HG02840 (cell line): Measurements from ENCODE around the gene TNRC6B.
"Not testable (repeated sequence)": the region's sequence is repeated elsewhere in the genome, so short reads cannot be mapped to it uniquely, and the experiment has no call there.

ENCODE experiments used
- ATAC-seq: cut with Tn5 transposase; IDR thresholded peaks from one replicate; pipeline ENCODE4 v1.9.1; 2021; ENCODE audit warnings: mild to moderate bottlenecking, moderate library complexity, moderate number of reproducible peaks; ENCODE audit not compliant: unreplicated experiment, low FRiP score

TNRC6B gene

GRCh38 chr22:40177738-40178416 is at the start of gene TNRC6B:
Gene TNRC6B, plus strand, starts transcription at chr22:40177925. Its CDS starts 211 bp downstream, at chr22:40178136.
- peak; percentile 90 for ATAC-seq

GRCh38 chr22:40128989-40129388 is 48.7 kb upstream of the TNRC6B start:
- no peak for ATAC-seq

DNA sequence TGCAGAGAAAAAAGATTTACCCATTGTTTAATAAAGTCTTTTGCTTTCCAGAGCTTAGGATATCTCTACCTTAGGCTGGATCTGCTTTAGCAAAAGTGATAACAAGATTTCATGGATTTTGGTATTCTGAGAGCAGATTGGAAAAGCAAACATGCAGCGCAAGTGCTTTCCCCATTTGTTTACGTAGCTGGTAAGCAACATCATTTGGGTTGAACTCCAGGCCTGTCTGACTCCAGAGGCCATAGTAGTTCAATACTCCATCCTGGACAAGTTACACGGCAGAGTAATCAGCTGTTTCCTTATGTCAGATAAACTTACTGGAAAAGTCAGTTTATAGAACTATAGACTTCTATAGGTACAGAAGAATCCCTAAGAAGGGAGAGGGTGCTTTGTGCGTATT is 40.6 kb upstream of the TNRC6B start:
- ATAC-seq = no peak

DNA sequence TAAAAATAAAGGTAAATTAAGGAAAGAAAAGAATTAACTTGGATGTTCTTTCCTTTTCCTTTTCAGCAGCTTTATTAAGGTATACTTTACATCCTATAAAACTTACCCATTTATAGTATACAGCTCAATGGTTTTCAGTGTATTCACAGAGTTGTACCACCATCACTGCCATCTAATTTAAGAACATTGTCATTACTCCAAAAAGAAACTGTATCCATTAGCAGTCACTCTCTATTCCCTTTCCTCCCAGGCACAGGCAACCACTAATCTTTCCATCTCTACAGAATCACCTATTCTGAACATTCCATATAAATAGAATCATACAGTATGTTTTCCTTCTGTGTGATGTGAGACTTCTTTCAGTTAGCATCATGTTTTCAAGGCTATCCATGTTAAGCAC is 38.9 kb upstream of the TNRC6B start:
- ATAC-seq = no peak

DNA sequence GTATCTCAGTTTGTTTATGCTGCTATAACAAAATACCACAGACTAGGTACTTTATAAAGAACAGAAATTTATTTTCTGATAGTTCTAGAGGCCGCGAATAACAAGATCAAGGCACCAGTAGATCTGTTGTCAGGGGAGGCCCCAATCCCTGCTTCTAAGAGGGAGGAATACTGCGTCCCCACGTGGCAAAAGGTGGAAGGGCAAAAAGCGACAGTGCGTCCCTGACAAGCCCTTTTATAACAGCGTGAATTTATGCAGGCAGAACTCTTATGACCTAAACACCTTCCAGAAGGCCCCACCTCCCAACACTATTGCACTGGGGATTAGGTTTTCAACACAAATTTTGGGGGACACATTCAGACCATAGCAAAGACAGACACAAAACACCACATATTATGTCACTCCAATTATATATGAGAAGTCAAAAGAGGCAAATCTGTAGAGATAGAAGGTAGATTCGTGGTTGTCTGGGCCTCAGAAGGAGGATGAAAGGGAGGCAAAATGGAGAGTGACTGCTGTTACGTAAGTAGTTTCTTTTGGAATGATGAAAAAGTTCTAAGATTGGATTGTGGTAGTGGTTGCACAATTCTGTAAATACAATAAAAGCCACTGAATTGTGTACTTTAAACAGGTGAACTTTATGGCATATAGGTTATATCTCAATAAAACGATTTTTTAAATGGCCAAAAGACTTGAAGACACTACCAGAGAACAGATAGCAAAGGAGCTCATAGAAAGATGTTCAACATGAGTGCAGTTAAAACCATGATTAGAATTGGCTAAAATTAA is 30.1 kb upstream of the TNRC6B start:
- ATAC-seq = no peak

DNA sequence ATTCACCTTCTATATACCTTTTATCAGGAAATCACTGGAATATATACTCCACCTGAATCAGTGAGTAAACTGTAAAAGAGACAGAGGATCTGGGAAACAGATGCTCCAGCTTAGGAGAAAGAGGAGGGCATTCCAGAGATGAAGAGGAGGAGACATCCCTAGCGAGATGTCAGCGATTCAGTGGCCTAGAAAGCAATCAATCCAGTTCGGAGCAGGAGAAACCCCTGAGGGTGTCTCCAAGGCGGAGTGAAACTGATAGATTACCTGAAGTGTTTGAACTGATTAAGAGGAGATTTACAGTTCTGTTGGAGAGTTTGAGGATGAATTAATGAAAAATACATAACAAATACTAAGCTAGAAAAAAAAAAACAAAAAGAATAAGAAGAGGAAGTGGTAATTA is 24.5 kb upstream of the TNRC6B start:
- no peak for ATAC-seq

- ATAC-seq = no peak
These were observed 24.0 kb upstream of the TNRC6B start for GRCh38 chr22:40153705-40154104.

GRCh38 chr22:40156001-40156516 is 21.7 kb upstream of the TNRC6B start:
- no peak for ATAC-seq

- ATAC-seq = not testable (repeated sequence)
These were observed 21.0 kb upstream of the TNRC6B start for GRCh38 chr22:40156682-40157081.

DNA sequence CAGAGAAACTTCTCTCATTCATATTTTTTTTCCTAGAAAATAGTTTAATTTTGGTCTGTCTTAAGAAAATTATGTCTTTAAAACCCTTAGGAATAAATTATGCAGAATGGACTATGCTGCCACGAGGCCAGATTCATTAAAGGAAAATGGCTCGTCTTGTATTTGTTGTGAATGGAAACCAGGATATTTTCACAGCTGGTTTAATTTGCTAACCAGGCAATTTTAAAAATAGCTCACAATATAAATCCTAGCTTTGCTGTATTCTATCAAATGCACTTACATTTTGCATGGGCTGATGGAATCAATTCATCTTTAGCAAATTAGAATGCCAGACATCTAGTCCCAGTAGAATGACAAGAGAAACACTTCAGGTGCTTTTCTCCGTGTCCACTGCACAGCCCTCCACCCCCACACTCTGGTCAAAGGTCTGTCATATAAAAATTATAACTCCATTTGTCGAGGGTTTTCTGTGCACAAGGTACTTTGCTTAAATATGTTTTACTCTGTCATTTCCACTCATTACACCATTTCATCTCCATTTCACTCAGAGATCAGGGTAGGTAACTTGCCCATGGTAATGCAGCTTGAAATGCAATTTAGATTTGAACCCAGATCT is 20.3 kb upstream of the TNRC6B start:
- ATAC-seq = no peak

DNA sequence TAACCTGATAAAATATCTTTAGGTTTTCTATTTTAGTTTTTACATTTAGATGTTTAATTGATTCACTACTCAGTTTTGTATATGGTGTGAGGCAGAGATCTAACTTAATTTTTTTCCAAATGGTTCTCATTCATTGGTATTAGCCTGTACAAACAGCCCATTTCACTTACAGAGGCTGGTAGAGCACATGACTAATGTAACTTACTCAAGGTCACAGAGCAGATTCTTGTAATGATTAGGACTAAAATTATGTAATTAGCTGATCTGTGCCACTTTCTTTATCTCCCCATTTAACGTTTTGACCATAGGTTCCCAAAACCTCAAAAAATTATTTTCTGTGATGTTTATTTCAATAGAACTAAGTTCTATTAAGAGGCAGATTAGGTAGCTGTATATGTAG is 16.5 kb upstream of the TNRC6B start:
- no peak for ATAC-seq

DNA sequence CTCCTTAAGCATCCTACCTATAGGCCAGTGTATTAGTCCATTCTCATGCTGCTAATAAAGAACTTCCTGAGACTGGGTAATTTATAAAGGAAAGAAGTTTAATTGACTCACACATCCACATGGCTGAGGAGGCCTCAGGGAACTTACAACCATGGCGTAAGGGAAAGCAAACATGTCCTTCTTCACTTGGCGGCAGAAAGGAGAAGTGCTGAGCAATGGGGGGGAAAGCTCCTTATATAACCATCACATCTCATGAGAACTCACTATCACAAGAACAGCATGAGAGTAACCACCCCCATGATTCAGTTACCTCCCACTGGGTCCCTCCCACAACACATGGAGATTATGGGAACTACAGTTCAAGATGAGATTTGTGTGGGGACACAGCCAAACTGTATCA is 12.2 kb upstream of the TNRC6B start:
- ATAC-seq = not testable (repeated sequence)

DNA sequence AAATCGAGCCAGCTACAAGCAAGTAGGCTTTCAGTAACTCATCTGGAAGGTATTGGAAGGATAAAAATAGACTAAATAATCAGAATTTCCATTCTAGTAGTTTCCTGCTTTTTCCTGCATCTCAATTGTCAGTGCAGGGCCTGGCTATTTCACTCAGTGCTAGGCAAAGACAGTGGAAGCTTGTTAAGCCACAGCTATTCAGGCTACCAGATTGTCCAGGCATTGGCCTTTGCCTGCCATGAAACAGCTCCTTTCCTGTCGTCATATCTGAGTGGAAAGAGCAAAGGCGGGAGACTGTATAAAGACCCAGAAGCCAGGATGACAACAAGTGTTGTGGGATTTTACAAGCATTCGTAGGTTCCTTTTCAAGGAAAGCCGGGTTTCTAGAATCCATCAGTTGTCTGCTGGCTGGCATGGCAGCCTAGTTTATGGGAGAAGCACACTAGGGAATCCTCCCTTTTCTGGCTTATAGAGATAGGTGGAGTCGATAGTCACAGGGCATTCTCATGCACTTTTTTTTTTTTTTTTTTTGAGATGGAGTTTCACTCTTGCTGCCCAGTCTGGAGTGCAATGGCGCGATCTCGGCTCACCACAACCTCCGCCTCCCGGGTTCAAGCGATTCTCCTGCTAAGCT is 2.0 kb upstream of the TNRC6B start:
- ATAC-seq = no peak

DNA sequence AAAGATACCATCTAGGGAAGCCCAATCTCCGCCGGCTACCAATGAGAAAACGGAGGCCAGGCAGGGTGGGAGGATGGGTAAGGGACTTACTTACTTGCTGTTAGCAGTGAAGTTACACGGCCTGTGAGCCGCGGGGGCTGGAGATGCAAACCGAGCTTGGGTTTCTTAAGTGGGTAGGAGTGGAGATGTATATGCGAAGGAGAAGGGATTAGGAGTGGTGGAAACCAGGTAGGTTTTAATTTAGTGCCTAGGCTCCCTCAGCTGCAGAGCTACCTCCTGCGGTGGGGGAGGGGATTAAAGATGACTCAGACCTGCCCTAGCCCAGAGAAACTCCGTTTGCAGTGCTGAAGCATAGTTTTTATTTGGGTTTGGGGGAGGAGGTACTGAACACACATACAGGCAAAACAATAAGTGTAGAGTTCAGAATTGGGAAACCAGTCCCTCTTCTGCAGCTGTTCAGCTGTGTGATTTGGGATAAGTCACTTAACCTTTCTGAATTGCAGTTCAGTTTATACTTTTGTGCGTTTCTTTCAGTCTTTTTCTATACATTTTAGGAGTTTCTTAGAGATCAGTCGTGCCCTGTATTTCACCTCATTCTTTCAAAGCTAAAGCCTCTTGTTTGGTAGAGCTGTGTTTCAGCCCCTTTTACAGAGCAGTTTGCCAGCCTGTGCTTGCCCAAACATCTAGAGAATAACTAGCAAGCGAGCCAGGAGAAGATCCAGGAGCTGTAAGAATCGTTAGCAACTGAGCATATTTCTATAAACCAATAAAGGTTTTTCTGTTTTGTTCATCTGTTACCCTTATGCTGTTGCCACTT is 596 bp upstream of the TNRC6B start:
- peak; percentile 15 for ATAC-seq

DNA sequence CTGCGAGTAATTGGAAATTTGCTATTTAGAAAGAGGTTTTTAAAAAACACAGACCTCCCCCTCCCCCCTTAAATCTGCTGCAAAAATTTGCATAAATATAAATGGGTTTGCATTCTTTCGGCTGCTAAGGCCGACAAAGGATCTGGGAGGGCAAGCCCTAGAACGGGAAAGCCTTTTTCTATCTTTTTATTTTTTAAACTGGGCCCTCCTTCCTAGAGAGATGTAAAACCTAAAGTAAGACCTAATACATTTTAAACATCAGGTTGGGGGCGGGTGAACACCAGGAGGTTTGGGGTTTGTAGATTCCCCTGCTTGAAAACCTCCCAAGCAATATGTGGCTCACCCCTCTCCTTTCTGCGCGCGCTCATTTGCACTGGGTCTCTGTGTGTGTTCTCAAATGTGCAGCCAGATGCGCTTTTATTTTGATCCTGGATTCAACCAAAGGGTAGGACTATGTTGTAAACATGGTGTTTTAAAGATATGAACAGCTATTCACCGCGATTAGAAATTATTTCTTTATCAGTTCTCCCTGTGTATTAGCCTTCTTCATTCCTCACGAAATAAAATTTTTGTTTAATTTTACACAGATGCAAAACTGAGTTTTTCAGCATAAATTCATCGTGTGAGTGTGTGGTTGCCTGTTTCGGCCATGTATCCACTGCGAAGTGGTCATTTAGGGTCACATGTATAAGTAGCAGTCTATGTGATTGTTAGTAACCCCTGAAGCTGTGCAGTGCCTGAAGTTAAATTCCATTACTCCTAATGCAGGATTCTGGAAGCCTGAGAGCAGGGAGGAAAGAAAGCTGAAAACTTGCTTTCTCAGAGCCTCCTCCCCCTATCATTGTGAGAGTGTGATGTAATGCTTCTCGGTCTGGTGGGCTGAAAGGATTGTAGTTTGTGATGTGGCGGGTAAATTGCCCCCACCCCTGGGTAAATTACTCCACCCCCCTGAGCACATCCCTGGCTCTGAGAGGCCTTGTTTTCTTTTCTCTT is 988 bp downstream of the TNRC6B start:
- no peak for ATAC-seq

DNA sequence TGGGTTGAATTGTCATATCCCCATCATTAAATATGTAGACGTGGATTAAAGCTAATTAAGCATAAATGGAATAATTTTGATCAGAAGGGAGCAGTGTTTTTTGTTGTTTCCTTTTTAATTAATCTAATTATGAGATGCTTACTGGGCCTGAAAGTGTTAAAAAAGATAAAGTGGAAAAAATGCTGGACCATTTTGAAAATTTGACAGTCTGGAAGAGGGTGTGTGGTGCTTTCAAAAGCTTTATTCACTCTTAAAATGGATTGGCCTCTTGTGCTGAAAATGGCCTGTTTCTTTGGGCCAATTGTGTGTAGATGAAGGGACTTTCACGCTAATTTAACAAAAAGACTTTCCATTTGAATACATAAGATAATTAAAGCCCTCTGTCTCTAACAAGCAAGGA is 1.8 kb downstream of the TNRC6B start:
- no peak for ATAC-seq

DNA sequence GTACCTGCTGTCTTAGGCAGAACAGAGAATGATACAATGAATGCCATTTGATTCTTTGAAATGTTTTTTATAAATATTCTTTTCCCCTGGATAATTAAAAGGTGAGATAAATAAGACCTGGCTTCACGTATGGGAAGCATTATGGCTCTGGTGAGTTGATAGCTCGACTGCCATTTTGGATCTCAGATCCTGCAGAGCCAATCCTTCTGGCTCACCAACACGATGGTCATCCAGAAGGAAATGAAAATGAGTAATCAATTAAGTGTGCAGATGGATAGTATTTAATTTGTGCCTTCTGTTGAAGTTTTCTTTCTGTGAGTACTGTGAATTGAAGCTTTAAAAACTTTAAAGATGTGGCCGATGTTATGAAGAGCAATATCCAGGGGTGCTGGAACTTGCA is 2.7 kb downstream of the TNRC6B start:
- no peak for ATAC-seq

- ATAC-seq = no peak
These were observed 3.6 kb downstream of the TNRC6B start for GRCh38 chr22:40181323-40181722.
